ENCODE results near the gene GGN. TPM values are rescaled to one million over a fixed set of nuclear protein-coding genes. Genes with fewer than 3 reads are reported as not detected.

The GGN gene
- total and polyA plus RNA-seq, 2 donors from 2014 or later, result 0.92 to 1.6 TPM

- peaks cover 13% of the 10 kb centered on the region for H3K27me3 ChIP-seq (ENCODE audit: control insufficient read depth, insufficient read depth, low read length)
- no peak for FAIRE-seq
- TF ChIP-seq CTCF (IDR thresholded peaks at IDR 0.05; ENCODE audit: borderline replicate concordance, extremely low read depth, insufficient read depth), result no peak
Measured at GRCh38 chr19:38395381-38396114, 7.7 kb upstream of the GGN start.

GRCh38 chr19:38394488-38394887 lies 6.7 kb upstream of the GGN start:
- Histone ChIP-seq H3K27ac (ENCODE audit: low read depth in 2 of 2, low read length in 2 of 2) (no peak overlapping the region), H3K36me3 (ENCODE audit: control insufficient read depth in 2 of 3, insufficient read depth in 3 of 3, low read length in 3 of 3) (no peaks in the 10 kb centered on the region), H3K9me3 (ENCODE audit: control insufficient read depth in 2 of 3, insufficient read depth in 1 of 3, low read length in 3 of 3) (no peaks in the 10 kb centered on the region), H3K4me1 (ENCODE audit: control insufficient read depth in 2 of 3, insufficient read depth in 2 of 3, low read depth in 1 of 3, low read length in 3 of 3) (no peaks in the 10 kb centered on the region), H3K4me3 (ENCODE audit: low read length in 3 of 3) (no peak overlapping the region), H3K27me3 (ENCODE audit: control insufficient read depth, insufficient read depth, low read length) (peaks cover 13% of the 10 kb centered on the region), H3K9ac (ENCODE audit: low read length in 3 of 3) (no peak overlapping the region)
- no peak for TF ChIP-seq CTCF (IDR thresholded peaks at IDR 0.05; ENCODE audit: borderline replicate concordance, extremely low read depth, insufficient read depth)
- peak in 4 of 5 donors; percentile 83 to 92 (median 88) for DNase-seq
- intact Hi-C loops (cut with DNase I), result loop anchor here (10.0 kb wide), 1 partner anchor 230 kb away; no protein-coding TSS in a partner anchor
- FAIRE-seq, result no peak

More at GRCh38 chr19:38395381-38396114, 7.7 kb upstream of the GGN start:
- peak in 3 of 5 donors; percentile 31 to 64 (median 59) for DNase-seq
- H3K27ac ChIP-seq (ENCODE audit: low read depth in 2 of 2, low read length in 2 of 2), result no peak overlapping the region
- intact Hi-C loops (cut with DNase I), result loop anchor here (10.0 kb wide), 1 partner anchor 229 kb away; no protein-coding TSS in a partner anchor
- H3K4me3 ChIP-seq (ENCODE audit: low read length in 3 of 3), result no peak overlapping the region
- no peaks in the 10 kb centered on the region for H3K36me3 ChIP-seq (ENCODE audit: control insufficient read depth in 2 of 3, insufficient read depth in 3 of 3, low read length in 3 of 3)
- H3K9ac ChIP-seq (ENCODE audit: low read length in 3 of 3), result no peak overlapping the region
- no peaks in the 10 kb centered on the region for H3K4me1 ChIP-seq (ENCODE audit: control insufficient read depth in 2 of 3, insufficient read depth in 2 of 3, low read depth in 1 of 3, low read length in 3 of 3)
- H3K9me3 ChIP-seq (ENCODE audit: control insufficient read depth in 2 of 3, insufficient read depth in 1 of 3, low read length in 3 of 3), result no peaks in the 10 kb centered on the region

GRCh38 chr19:38392707-38393308 lies 5.0 kb upstream of the GGN start:
- TF ChIP-seq CTCF (IDR thresholded peaks at IDR 0.05; ENCODE audit: borderline replicate concordance, extremely low read depth, insufficient read depth), result no peak
- Histone ChIP-seq H3K9ac (ENCODE audit: low read length in 3 of 3) (no peak overlapping the region), H3K4me3 (ENCODE audit: low read length in 3 of 3) (no peak overlapping the region), H3K27ac (ENCODE audit: low read depth in 2 of 2, low read length in 2 of 2) (no peak overlapping the region), H3K4me1 (ENCODE audit: control insufficient read depth in 2 of 3, insufficient read depth in 2 of 3, low read depth in 1 of 3, low read length in 3 of 3) (no peaks in the 10 kb centered on the region), H3K9me3 (ENCODE audit: control insufficient read depth in 2 of 3, insufficient read depth in 1 of 3, low read length in 3 of 3) (no peaks in the 10 kb centered on the region), H3K27me3 (ENCODE audit: control insufficient read depth, insufficient read depth, low read length) (peaks cover 13% of the 10 kb centered on the region), H3K36me3 (ENCODE audit: control insufficient read depth in 2 of 3, insufficient read depth in 3 of 3, low read length in 3 of 3) (no peaks in the 10 kb centered on the region)
- DNase-seq, result no peak
- FAIRE-seq, result no peak
- intact Hi-C loops (cut with DNase I), result loop anchor here (10.0 kb wide), 1 partner anchor 232 kb away; no protein-coding TSS in a partner anchor

All from kidney (tissue), 14 donors.